ENCODE results near the gene ARAP3.

DNA sequence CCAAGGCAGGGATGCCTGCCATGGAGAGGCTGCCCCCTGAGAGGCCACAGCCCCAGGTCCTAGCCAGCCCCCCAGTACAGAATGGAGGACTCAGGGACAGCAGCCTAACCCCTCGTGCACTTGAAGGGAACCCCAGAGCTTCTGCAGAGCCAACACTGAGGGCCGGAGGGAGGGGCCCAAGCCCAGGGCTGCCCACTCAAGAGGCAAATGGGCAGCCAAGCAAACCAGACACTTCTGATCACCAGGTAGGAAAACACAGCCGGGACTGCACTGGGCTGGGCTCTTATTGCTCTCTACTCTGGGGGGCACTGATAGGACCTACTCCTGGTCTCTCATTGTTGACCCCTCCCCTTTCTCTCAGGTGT is 42.0 kb downstream of the ARAP3 start:
- TF ChIP-seq EZH2 (IDR thresholded peaks at IDR 0.05; ENCODE audit: borderline replicate concordance, insufficient read depth, low read depth, low read length, poor library complexity, severe bottlenecking) = no peak
- TF ChIP-seq CTCF (IDR thresholded peaks at IDR 0.05) = no peak

All from B cell (primary cell).